OCI-LY1 (cell line): ENCODE results near the gene MEDAG.

ENCODE experiments used
- H2AFZ ChIP-seq: fragments of 200-600 bp; sonication (generic), shearing (Covaris generic); 2 replicates; pipeline ENCODE4 v1.6.0; 2014; ENCODE audit warnings: antibody characterized with exemption, mild to moderate bottlenecking, low read length
- H3F3A ChIP-seq: fragments of 200-600 bp; sonication (generic), shearing (Covaris generic); 2 replicates; pipeline ENCODE4 v1.6.0; 2014; ENCODE audit warnings: mild to moderate bottlenecking, antibody characterized with exemption, low read length, moderate library complexity; ENCODE audit not compliant: insufficient read depth
- H3K27ac ChIP-seq: fragments of 200-600 bp; sonication (generic); 2 replicates; pipeline ENCODE4 v1.5.1; 2014; ENCODE audit warnings: low read length, mixed run types, mild to moderate bottlenecking, low read depth; ENCODE audit not compliant: poor library complexity, severe bottlenecking
- H3K27me3 ChIP-seq: fragments of 200-600 bp; sonication (generic); 2 replicates; pipeline ENCODE4 v1.6.0; 2014; ENCODE audit warnings: antibody characterized with exemption, mild to moderate bottlenecking, low read length, moderate library complexity; ENCODE audit not compliant: insufficient read depth
- H3K36me3 ChIP-seq: fragments of 200-600 bp; sonication (generic); 2 replicates; pipeline ENCODE4 v1.6.1; 2014; ENCODE audit warnings: mild to moderate bottlenecking, antibody characterized with exemption, low read length, moderate library complexity, mixed read lengths; ENCODE audit not compliant: insufficient read depth
- H3K4me1 ChIP-seq: fragments of 200-600 bp; sonication (generic); 2 replicates; pipeline ENCODE4 v1.5.1; 2014; ENCODE audit warnings: mild to moderate bottlenecking, low read length, moderate library complexity; ENCODE audit not compliant: insufficient read depth, severe bottlenecking
- H3K4me2 ChIP-seq: fragments of 200-600 bp; sonication (generic), shearing (Covaris generic); 2 replicates; pipeline ENCODE4 v1.6.1; 2014; ENCODE audit warnings: low read length
- H3K4me3 ChIP-seq: fragments of 200-600 bp; sonication (generic); 2 replicates; pipeline ENCODE4 v1.5.1; 2014; ENCODE audit warnings: low read length, low read depth, mild to moderate bottlenecking, mixed read lengths; ENCODE audit not compliant: poor library complexity, severe bottlenecking
- H3K79me2 ChIP-seq: fragments of 200-600 bp; shearing (Covaris generic); 2 replicates; pipeline ENCODE4 v1.6.1; 2016; ENCODE audit warnings: mixed run types, low read length, mixed read lengths; ENCODE audit not compliant: insufficient read depth
- H3K9ac ChIP-seq: fragments of 200-600 bp; sonication (generic), shearing (Covaris generic); 2 replicates; pipeline ENCODE4 v1.6.1; 2014; ENCODE audit warnings: mild to moderate bottlenecking, low read length, mixed read lengths
- H3K9me2 ChIP-seq: fragments of 200-600 bp; sonication (generic), shearing (Covaris generic); 2 replicates; pipeline ENCODE4 v1.6.1; 2014; ENCODE audit warnings: low read depth, mild to moderate bottlenecking, low read length, mixed read lengths
- H3K9me3 ChIP-seq: fragments of 200-600 bp; shearing (Covaris generic); 2 replicates; pipeline ENCODE4 v1.6.1; 2014; ENCODE audit warnings: low read length, mixed read lengths
- H4K20me1 ChIP-seq: fragments of 200-600 bp; sonication (generic), shearing (Covaris generic); 2 replicates; pipeline ENCODE4 v1.6.0; 2016; ENCODE audit warnings: mild to moderate bottlenecking, low read length; ENCODE audit not compliant: insufficient read depth
- EZH2 ChIP-seq: fragments of 200-600 bp; sonication (generic), shearing (Covaris generic); IDR thresholded peaks from 2 replicates; pipeline ENCODE4 v1.8.0; 2017; ENCODE audit warnings: borderline replicate concordance, mixed run types, mild to moderate bottlenecking, antibody characterized with exemption, low read length, moderate library complexity, mixed read lengths
- TF ChIP-seq, protein P1 (sequence below): fragments of 200-600 bp; sonication (generic), shearing (Covaris generic); IDR thresholded peaks from 2 replicates; pipeline ENCODE4 v1.5.1; 2017; ENCODE audit warnings: mild to moderate bottlenecking, antibody characterized with exemption, low read length, moderate library complexity, mixed read lengths

The MEDAG gene

DNA sequence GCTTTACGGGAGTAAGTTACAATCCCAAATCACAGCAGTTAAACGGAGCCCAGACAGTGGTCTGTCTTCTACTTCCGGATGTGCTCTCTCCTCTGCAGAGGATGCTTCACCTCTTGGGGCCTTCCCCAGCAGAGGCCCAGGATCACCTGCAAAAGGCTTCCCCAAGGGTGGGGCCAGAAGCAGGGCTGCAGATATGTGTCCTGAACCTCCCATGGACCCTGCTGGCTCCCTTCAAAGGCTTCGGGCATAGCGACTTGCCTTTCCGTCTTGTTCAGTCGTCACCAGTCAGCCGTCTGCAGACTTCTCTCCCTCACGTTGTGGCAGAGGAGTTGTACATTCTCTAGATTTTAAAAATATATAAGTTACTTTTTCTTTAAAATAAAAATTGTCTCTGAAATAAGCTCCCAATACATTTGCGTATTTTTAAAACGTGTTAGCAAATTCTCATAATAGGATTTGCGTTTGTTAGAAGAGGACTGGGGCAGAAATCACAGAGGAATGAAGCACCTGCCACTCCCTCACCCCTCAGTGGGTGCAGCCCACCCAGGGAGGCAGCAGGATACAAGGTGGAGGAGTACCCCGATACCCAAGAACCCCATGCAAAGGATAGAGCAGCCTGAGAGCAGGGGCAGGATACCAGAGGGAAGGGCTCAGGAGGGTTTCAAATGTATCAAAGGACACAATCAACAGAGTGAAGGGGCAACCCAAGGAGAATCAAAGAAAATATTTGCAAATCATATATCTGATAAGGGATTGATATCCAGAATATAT lies 22.9 kb upstream of the MEDAG start:
- TF ChIP-seq, protein P1, sequence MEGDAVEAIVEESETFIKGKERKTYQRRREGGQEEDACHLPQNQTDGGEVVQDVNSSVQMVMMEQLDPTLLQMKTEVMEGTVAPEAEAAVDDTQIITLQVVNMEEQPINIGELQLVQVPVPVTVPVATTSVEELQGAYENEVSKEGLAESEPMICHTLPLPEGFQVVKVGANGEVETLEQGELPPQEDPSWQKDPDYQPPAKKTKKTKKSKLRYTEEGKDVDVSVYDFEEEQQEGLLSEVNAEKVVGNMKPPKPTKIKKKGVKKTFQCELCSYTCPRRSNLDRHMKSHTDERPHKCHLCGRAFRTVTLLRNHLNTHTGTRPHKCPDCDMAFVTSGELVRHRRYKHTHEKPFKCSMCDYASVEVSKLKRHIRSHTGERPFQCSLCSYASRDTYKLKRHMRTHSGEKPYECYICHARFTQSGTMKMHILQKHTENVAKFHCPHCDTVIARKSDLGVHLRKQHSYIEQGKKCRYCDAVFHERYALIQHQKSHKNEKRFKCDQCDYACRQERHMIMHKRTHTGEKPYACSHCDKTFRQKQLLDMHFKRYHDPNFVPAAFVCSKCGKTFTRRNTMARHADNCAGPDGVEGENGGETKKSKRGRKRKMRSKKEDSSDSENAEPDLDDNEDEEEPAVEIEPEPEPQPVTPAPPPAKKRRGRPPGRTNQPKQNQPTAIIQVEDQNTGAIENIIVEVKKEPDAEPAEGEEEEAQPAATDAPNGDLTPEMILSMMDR: no peak
- H2AFZ ChIP-seq: no peak overlapping the region

GRCh38 chr13:30884543-30884942 lies 21.5 kb upstream of the MEDAG start:
- Histone ChIP-seq H3K4me3 (no peak overlapping the region), H3K27me3 (no peaks in the 10 kb centered on the region), H3K27ac (no peak overlapping the region), H3K9me2 (no peaks in the 10 kb centered on the region), H3K4me1 (no peaks in the 10 kb centered on the region), H4K20me1 (no peaks in the 10 kb centered on the region), H3K36me3 (no peaks in the 10 kb centered on the region), H3K79me2 (no peaks in the 10 kb centered on the region), H3K9me3 (no peaks in the 10 kb centered on the region), H2AFZ (no peak overlapping the region), H3K4me2 (no peak overlapping the region), H3K9ac (no peak overlapping the region), H3F3A (no peaks in the 10 kb centered on the region)
- no peak for TF ChIP-seq EZH2
- TF ChIP-seq, protein P1: no peak

More for the DNA sequence above, 22.9 kb upstream of the MEDAG start:
- H3K27me3 ChIP-seq: no peaks in the 10 kb centered on the region
- H3K4me2 ChIP-seq: no peak overlapping the region
- no peak overlapping the region for H3K9ac ChIP-seq
- no peaks in the 10 kb centered on the region for H4K20me1 ChIP-seq
- H3K4me3 ChIP-seq: no peak overlapping the region
- no peaks in the 10 kb centered on the region for H3K4me1 ChIP-seq
- H3K36me3 ChIP-seq: no peaks in the 10 kb centered on the region
- H3K9me3 ChIP-seq: no peaks in the 10 kb centered on the region
- H3K27ac ChIP-seq: no peak overlapping the region
- H3K9me2 ChIP-seq: no peaks in the 10 kb centered on the region
- no peaks in the 10 kb centered on the region for H3K79me2 ChIP-seq
- no peaks in the 10 kb centered on the region for H3F3A ChIP-seq

GRCh38 chr13:30889196-30889690 lies 16.8 kb upstream of the MEDAG start:
- Histone ChIP-seq H3F3A (no peaks in the 10 kb centered on the region), H2AFZ (no peak overlapping the region), H3K79me2 (no peaks in the 10 kb centered on the region), H3K27ac (no peak overlapping the region), H3K36me3 (no peaks in the 10 kb centered on the region), H3K4me1 (no peaks in the 10 kb centered on the region), H4K20me1 (no peaks in the 10 kb centered on the region), H3K9ac (no peak overlapping the region), H3K4me3 (no peak overlapping the region), H3K9me3 (no peaks in the 10 kb centered on the region), H3K4me2 (no peak overlapping the region), H3K27me3 (no peaks in the 10 kb centered on the region), H3K9me2 (no peaks in the 10 kb centered on the region)
- TF ChIP-seq, protein P1: no peak
- TF ChIP-seq EZH2: no peak
